GM23248 (cell line): ENCODE data around the gene LUZP1. TPM values are rescaled to one million over a fixed set of nuclear protein-coding genes. Genes with fewer than 3 reads are reported as not detected.

ENCODE experiments used
- DNase-seq: peaks from one replicate; pipeline ENCODE4 v3.0.0-alpha.2; 2015
- H2AFZ ChIP-seq: fragments of 200-600 bp; sonication (generic); 2 replicates; pipeline ENCODE4 v1.6.1; 2016; ENCODE audit warnings: antibody characterized with exemption
- H3F3A ChIP-seq: fragments of 200-600 bp; sonication (generic); 2 replicates; pipeline ENCODE4 v1.6.1; 2016; ENCODE audit warnings: mild to moderate bottlenecking, antibody characterized with exemption, mixed run types; ENCODE audit not compliant: insufficient read depth
- H3K27ac ChIP-seq: fragments of 200-600 bp; sonication (generic); 2 replicates; pipeline ENCODE4 v1.5.1; 2016; ENCODE audit warnings: mild to moderate bottlenecking
- H3K27me3 ChIP-seq: fragments of 200-600 bp; sonication (generic); replicated peaks from 2 replicates; pipeline ENCODE4 v1.6.1; 2016; ENCODE audit warnings: mild to moderate bottlenecking; ENCODE audit not compliant: insufficient read depth
- H3K36me3 ChIP-seq: fragments of 200-600 bp; sonication (generic); 2 replicates; pipeline ENCODE4 v1.6.1; 2016; ENCODE audit warnings: low read depth, mild to moderate bottlenecking
- H3K4me1 ChIP-seq: fragments of 200-600 bp; sonication (generic); 2 replicates; pipeline ENCODE4 v1.6.1; 2016; ENCODE audit warnings: mild to moderate bottlenecking; ENCODE audit not compliant: insufficient read depth
- H3K4me2 ChIP-seq: fragments of 200-600 bp; sonication (generic); one replicate; pipeline ENCODE4 v1.6.1; 2016; ENCODE audit warnings: mild to moderate bottlenecking; ENCODE audit not compliant: unreplicated experiment
- H3K4me3 ChIP-seq: fragments of 200-600 bp; sonication (generic); 2 replicates; pipeline ENCODE4 v1.5.1; 2016; ENCODE audit warnings: mild to moderate bottlenecking
- H3K79me2 ChIP-seq: fragments of 200-600 bp; sonication (generic); 2 replicates; pipeline ENCODE4 v1.6.1; 2016; ENCODE audit warnings: mild to moderate bottlenecking; ENCODE audit not compliant: insufficient read depth
- H3K9ac ChIP-seq: fragments of 200-600 bp; sonication (generic); 2 replicates; pipeline ENCODE4 v1.6.1; 2016; ENCODE audit warnings: mild to moderate bottlenecking
- H3K9me2 ChIP-seq: fragments of 200-600 bp; sonication (generic); 2 replicates; pipeline ENCODE4 v1.6.1; 2016; ENCODE audit warnings: mixed run types, mild to moderate bottlenecking, moderate library complexity; ENCODE audit not compliant: insufficient read depth
- H3K9me3 ChIP-seq: fragments of 200-600 bp; sonication (generic); one replicate; pipeline ENCODE4 v1.6.1; 2017; ENCODE audit warnings: low read depth
- H4K20me1 ChIP-seq: fragments of 200-600 bp; sonication (generic); 2 replicates; pipeline ENCODE4 v1.6.0; 2016; ENCODE audit not compliant: insufficient read depth
- EZH2 ChIP-seq: fragments of 200-600 bp; sonication (generic); IDR thresholded peaks from 2 replicates; pipeline ENCODE4 v1.6.1; 2018; ENCODE audit warnings: antibody characterized with exemption, mild to moderate bottlenecking; ENCODE audit not compliant: insufficient read depth, poor library complexity, severe bottlenecking
- EZH2phosphoT487 ChIP-seq: fragments of 200-600 bp; sonication (generic); IDR thresholded peaks from 2 replicates; pipeline ENCODE4 v1.6.1; 2018; ENCODE audit warnings: antibody characterized with exemption, moderate library complexity, mild to moderate bottlenecking, low read depth; ENCODE audit not compliant: insufficient read depth
- WGBS, 2 experiments: methylation state at CpG; one replicate each; pipeline ENCODE4 v1.1.6; 2015 to 2017; ENCODE audit warnings: low lambda C conversion rate in 2 of 2, low coverage in 1 of 2; ENCODE audit errors: missing lambda C conversion rate in 2 of 2; 5-methylcytosine and 5-hydroxymethylcytosine counted together
- in situ Hi-C: fragments of 300-500 bp; cut with MboI; formaldehyde crosslinking; loops from 2 replicates; pipeline ENCODE4 v1.15.0; 2020
- polyA plus RNA-seq: library from polyadenylated mRNA; unstranded; fragments of >200 nt; fragmentation: Nextera tagmentation; extraction: Ambion mirVana; gene quantifications from 2 replicates; pipeline ENCODE4 v1.2.1, GENCODE V29; 2016
- total RNA-seq: library from RNA; depleted of rRNA; stranded (reverse); fragments of >200 nt; shearing (Covaris generic); gene quantifications from 2 replicates; pipeline ENCODE4 v1.2.3, GENCODE V29; 2014; rRNA removed

The LUZP1 gene
- total RNA-seq (28.1 and 35.0 TPM in 2 replicates), polyA plus RNA-seq (52.2 and 55.8 TPM in 2 replicates)

DNA sequence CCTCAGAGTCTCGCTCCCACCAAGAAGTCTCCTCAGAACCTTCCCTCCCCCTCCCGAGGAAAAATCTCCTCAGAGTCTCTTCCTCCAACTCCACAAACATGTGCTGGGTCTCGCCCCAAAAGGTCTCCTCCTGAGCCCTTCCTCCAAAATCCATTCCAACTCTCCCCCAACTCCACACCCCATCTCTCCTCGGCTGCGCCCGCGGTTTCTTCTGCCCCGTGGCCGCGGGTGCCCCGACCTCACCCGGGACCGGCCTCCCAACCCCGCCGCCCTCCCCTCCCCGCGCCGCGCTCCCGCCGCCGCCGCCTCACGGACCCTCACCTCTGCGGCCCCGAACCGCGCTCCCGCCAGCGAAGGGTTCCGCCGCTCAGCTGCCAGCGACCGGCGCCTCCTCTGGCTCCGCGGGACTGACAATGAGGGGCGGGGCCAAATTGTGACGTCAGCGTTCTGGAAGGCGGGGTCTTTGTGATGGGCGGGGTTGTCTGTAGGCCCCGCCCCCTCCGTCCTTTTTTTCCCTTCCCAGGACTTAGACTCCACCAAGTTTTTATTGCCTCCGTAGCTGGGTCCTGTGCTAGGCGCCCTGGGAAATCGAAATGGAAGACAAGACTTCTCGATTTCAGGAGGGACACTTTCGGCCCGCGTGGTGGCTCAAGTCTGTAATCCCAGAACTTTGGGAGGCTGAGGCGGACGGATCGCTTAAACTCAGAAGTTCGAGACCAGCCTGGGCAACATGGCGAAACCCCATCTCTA is at the start of gene LUZP1:
Gene LUZP1, minus strand, starts transcription at position 412 of the 750 bp plus-strand sequence.
- Histone ChIP-seq H3K9me3 (no peaks in the 10 kb centered on the region), H3K36me3 (no peaks in the 10 kb centered on the region), H3K79me2 (peaks cover 43% of the 10 kb centered on the region), H2AFZ (peak within 1 kb of the TSS; percentile 45), H3K4me3 (peak within 1 kb of the TSS; percentile 75), H4K20me1 (peaks cover 17% of the 10 kb centered on the region), H3K27me3 (no peaks in the 10 kb centered on the region), H3K4me1 (peaks cover 33% of the 10 kb centered on the region), H3K9ac (peak within 1 kb of the TSS; percentile 95), H3K4me2 (peak within 1 kb of the TSS; percentile 86), H3K9me2 (no peaks in the 10 kb centered on the region), H3K27ac (peak within 1 kb of the TSS; percentile 94), H3F3A (peaks cover 37% of the 10 kb centered on the region)
- peak; percentile 90 for DNase-seq
- in situ Hi-C loops: no loop called here
- WGBS, 2 experiments: 2 to 7% methylated on average over 26 to 56 of the region's 56 CpGs
- TF ChIP-seq EZH2phosphoT487 (no peak), EZH2 (no peak)

- TF ChIP-seq EZH2phosphoT487: peak; percentile 77; the same call in 1 of the 2 replicates
- peak; percentile 83 for TF ChIP-seq EZH2
- WGBS, 2 experiments: 2 to 5% methylated on average over 21 to 42 of the region's 45 CpGs
- Histone ChIP-seq H3K4me1 (0 out of 2 replicates have a peak, but pooled peaks cover 4% of the 10 kb centered on the region), H3K9ac (no peak within 1 kb of the TSS), H3K9me3 (no peaks in the 10 kb centered on the region), H3K36me3 (no peaks in the 10 kb centered on the region), H3K79me2 (no peaks in the 10 kb centered on the region), H2AFZ (0 out of 2 replicates have a peak within 1 kb of the TSS, but pooled peaks have one; percentile 13), H3F3A (no peaks in the 10 kb centered on the region), H3K4me2 (peak within 1 kb of the TSS; percentile 50), H3K4me3 (peak within 1 kb of the TSS; percentile 61), H3K27me3 (peaks cover 30% of the 10 kb centered on the region), H4K20me1 (no peaks in the 10 kb centered on the region), H3K9me2 (no peaks in the 10 kb centered on the region), H3K27ac (no peak within 1 kb of the TSS)
- DNase-seq: peak; percentile 31
- in situ Hi-C loops: no loop called here
These were observed 48.9 kb upstream of the LUZP1 start, which contains the start of gene HTR1D for GRCh38 chr1:23217421-23218115. HTR1D (minus strand) TSS chr1:23217502; CDS start chr1:23194219, 23,283 bp downstream.

DNA sequence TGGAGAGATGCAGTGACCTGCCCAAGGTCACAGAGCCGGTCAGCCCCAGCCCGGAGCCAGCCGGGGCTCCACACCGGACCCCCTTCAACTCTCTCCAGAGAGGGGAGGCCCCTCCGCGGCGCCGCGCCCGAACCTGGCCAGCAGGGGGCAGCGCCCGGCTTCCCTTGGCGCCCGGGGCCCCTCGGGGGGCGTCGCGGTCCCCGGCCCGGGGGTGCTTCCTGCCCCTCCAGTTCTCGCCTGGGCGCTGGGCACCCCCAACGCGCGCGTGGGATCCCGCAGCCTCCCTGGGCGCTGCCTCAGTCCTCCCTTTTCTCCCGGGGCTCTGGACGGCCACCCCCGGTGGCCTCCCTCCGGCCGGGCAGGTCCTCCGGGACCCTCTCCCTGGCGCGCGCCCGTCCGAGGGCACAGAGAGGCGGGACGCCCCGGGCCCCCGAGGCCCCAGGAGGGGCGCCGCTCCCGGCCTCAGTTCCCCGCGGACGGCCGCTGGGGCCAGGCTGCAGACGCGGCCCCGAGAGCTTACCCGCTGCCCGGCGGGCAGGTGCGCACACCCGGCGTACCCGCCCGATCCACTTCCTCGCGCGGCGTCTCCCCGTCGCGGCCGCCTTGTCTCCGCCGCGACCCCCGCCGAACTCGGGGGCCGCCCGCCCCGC is 48.2 kb upstream of the LUZP1 start:
- Histone ChIP-seq H3K9me3 (no peaks in the 10 kb centered on the region), H3K79me2 (no peaks in the 10 kb centered on the region), H3K36me3 (no peaks in the 10 kb centered on the region), H3F3A (no peaks in the 10 kb centered on the region), H3K9me2 (no peaks in the 10 kb centered on the region), H2AFZ (0 out of 2 replicates have a peak overlapping the region, but pooled peaks have one; percentile 13), H3K4me3 (peak overlapping the region; percentile 61), H3K4me1 (0 out of 2 replicates have a peak, but pooled peaks cover 4% of the 10 kb centered on the region), H3K27ac (no peak overlapping the region), H3K4me2 (peak overlapping the region; percentile 50), H4K20me1 (no peaks in the 10 kb centered on the region), H3K27me3 (peaks cover 30% of the 10 kb centered on the region), H3K9ac (no peak overlapping the region)
- 0 out of 2 replicates have a peak, but pooled peaks have one; percentile 55 for TF ChIP-seq EZH2phosphoT487
- TF ChIP-seq EZH2: no peak
- DNase-seq: peak; percentile 20
- in situ Hi-C loops: no loop called here
- 1 to 4% methylated on average over 45 to 57 of the region's 78 CpGs for WGBS, 2 experiments
